Muscle of leg (tissue), 11 donors: ENCODE data around the gene FHIT. TPM values are rescaled to one million over a fixed set of nuclear protein-coding genes. Genes with fewer than 3 reads are reported as not detected.

Experiments
- DNase-seq: peaks from one replicate; pipeline ENCODE4 v3.0.0; 2013
- H3K27ac ChIP-seq: one replicate; pipeline ENCODE4 v1.5.1; 2013; ENCODE audit warnings: mild to moderate bottlenecking, low read length, control low read depth
- H3K27me3 ChIP-seq: one replicate; pipeline ENCODE4 v1.6.1; 2013; ENCODE audit warnings: low read length; ENCODE audit not compliant: control insufficient read depth, insufficient read depth
- H3K36me3 ChIP-seq: one replicate; pipeline ENCODE4 v1.6.1; 2013; ENCODE audit warnings: low read length; ENCODE audit not compliant: control insufficient read depth, insufficient read depth
- H3K4me1 ChIP-seq: one replicate; pipeline ENCODE4 v1.6.1; 2013; ENCODE audit warnings: low read length; ENCODE audit not compliant: control insufficient read depth, insufficient read depth
- H3K4me3 ChIP-seq: one replicate; pipeline ENCODE4 v1.5.1; 2013; ENCODE audit warnings: low read length, control low read depth
- H3K9me3 ChIP-seq: replicated peaks from 2 replicates; pipeline ENCODE4 v1.6.1; 2013; ENCODE audit warnings: low read depth, low read length; ENCODE audit not compliant: control insufficient read depth
- WGBS: methylation state at CpG from one replicate; pipeline ENCODE4 v1.1.5; 2013; ENCODE audit warnings: missing lambda C conversion rate; ENCODE audit not compliant: insufficient coverage; 5-methylcytosine and 5-hydroxymethylcytosine counted together
- polyA plus RNA-seq, 8 donors: library from polyadenylated mRNA; unstranded; fragments of 120-200 nt; gene quantifications; one replicate each; pipeline versions ENCODE4 v1.2.1 to v1.2.3, GENCODE V29; 2013; ENCODE audit warnings: inconsistent platforms in 1 of 8, low replicate concordance in 1 of 8; ENCODE audit not compliant: insufficient read length in 8 of 8, insufficient read depth in 1 of 8
- total RNA-seq: library from RNA; stranded (reverse); fragments of 120-200 nt; gene quantifications from one replicate; pipeline ENCODE4 v1.2.4, GENCODE V29; 2013

Gene FHIT
- total and polyA plus RNA-seq, 9 donors = 4.1 to 8.0 (median 5.3) TPM

DNA sequence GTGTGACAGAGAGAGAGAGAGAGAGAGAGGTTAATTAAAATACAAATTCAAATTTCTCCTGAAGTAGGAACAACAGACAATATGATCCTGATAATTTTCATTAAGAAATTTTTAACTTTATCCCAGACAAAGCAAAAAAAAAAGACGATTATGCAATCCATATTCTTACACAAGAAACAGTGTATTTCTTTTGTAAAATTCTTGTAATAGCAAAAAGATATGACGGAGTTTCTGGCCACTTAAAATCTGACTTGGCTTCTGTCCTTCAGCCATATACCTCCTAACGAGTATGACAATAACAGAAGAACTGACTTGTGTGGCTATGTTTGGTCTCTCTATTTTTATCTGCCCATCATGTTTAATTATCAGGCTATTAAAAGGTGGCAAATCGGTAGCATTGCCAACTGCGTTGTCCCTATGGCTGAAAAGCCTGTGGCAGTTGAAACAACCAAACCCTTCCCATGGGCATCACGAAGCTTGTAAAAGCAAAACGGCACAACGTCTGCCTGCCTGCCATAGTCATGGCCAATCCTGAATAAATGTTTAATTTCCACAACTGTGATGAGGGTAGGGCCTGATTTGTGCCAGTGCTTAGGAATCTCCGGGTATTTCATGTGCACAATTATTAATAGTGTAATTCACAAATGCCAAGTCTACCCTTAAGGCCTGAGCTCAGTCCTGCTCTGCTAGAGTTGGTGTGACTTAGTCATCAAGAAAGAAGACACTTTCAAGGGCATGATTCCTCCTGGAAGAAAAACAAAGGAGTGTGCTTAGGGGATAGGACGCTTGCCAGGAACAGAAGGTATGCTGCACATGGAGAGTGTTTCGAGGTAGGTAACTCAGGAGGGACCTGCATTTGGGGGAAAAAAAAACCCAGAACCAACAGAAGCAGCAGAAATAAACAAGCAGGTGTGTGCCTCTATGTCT is 1090.2 kb downstream of the FHIT start:
- no peak for DNase-seq
- Histone ChIP-seq H3K27ac (no peak overlapping the region), H3K36me3 (no peaks in the 10 kb centered on the region), H3K9me3 (no peaks in the 10 kb centered on the region), H3K4me1 (peaks cover 3% of the 10 kb centered on the region), H3K4me3 (no peak overlapping the region), H3K27me3 (no peaks in the 10 kb centered on the region)
- WGBS = no CpG with 5 or more reads among the region's 11 CpGs

DNA sequence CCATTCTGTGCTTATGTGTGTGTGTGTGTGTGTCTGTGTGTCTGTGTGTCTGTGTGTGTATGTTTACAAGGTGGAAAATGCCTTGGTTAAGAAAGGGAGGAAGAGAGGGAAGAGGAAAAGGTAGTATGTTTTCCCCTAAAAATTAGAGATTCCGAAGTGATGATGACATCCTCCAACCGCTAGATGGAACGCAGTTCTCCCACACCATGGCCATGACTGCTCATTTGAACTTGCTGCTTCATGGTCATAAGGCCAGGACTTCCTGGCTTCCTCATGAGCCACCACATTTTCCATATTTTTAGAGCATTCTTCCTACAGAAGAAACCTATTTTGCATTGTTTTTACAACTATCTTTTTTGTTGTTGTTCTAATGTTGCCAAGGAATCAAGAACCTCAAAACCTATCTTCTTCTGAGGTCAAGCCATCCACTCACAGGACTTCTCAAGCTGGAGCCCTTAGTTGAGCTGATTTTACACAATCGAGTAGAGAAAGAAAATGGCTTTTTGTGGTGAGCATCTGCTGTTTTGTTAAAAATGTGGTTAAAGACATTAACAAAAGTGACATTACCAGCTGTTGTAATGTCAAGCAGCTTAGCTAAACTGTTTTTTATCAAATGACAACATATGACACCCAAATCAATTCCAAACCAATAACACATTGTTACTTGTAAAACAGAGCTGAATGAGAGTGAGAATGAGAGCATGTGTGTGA is 1091.0 kb downstream of the FHIT start:
- no peaks in the 10 kb centered on the region for H3K36me3 ChIP-seq
- H3K4me1 ChIP-seq = peaks cover 3% of the 10 kb centered on the region
- no peaks in the 10 kb centered on the region for H3K27me3 ChIP-seq
- H3K4me3 ChIP-seq = no peak overlapping the region
- no peak for DNase-seq
- 87% methylated on average over 2 of the region's 4 CpGs for WGBS
- H3K9me3 ChIP-seq = no peaks in the 10 kb centered on the region
- no peak overlapping the region for H3K27ac ChIP-seq

DNA sequence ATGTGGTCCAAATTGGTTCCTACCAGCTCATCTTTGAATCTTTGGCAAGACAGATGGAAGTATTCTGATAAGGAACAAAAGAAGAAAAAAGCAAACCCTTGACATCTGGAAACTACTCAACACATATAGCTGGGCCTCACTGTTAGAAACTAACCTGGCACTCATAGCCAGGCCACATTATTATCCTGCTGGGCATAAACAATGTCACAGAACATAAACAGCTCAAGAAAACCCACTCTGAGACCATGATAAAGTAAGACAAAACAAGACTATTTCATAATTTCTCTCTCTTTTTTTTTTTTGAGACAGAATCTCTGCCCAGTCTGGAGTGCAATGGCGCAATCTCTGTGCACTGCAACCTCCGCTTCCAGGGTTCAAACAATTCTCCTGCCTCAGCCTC is 1093.2 kb downstream of the FHIT start:
- no peak overlapping the region for H3K4me3 ChIP-seq
- peaks cover 3% of the 10 kb centered on the region for H3K4me1 ChIP-seq
- DNase-seq = no peak
- no peaks in the 10 kb centered on the region for H3K9me3 ChIP-seq
- no peak overlapping the region for H3K27ac ChIP-seq
- no peaks in the 10 kb centered on the region for H3K27me3 ChIP-seq
- H3K36me3 ChIP-seq = no peaks in the 10 kb centered on the region
- 100% methylated on average over 1 of the region's 2 CpGs for WGBS

- no peak overlapping the region for H3K4me3 ChIP-seq
- no peak for DNase-seq
- H3K36me3 ChIP-seq = no peaks in the 10 kb centered on the region
- H3K27ac ChIP-seq = no peak overlapping the region
- H3K27me3 ChIP-seq = no peaks in the 10 kb centered on the region
- no peaks in the 10 kb centered on the region for H3K4me1 ChIP-seq
- no CpG with 5 or more reads among the region's 4 CpGs for WGBS
- H3K9me3 ChIP-seq = no peaks in the 10 kb centered on the region
Observed at GRCh38 chr3:60154011-60154410, 1097.2 kb downstream of the FHIT start.

GRCh38 chr3:60153221-60153999 is 1097.8 kb downstream of the FHIT start:
- H3K36me3 ChIP-seq = no peaks in the 10 kb centered on the region
- WGBS = no CpG with 5 or more reads among the region's 4 CpGs
- H3K9me3 ChIP-seq = no peaks in the 10 kb centered on the region
- no peaks in the 10 kb centered on the region for H3K4me1 ChIP-seq
- no peak overlapping the region for H3K4me3 ChIP-seq
- H3K27ac ChIP-seq = no peak overlapping the region
- H3K27me3 ChIP-seq = no peaks in the 10 kb centered on the region
- no peak for DNase-seq

- no peak for DNase-seq
- Histone ChIP-seq H3K27me3 (no peaks in the 10 kb centered on the region), H3K9me3 (no peaks in the 10 kb centered on the region), H3K4me1 (no peaks in the 10 kb centered on the region), H3K36me3 (no peaks in the 10 kb centered on the region), H3K4me3 (no peak overlapping the region), H3K27ac (no peak overlapping the region)
- no CpG with 5 or more reads among the region's 3 CpGs for WGBS
Observed at GRCh38 chr3:60149501-60149900, 1101.8 kb downstream of the FHIT start.

DNA sequence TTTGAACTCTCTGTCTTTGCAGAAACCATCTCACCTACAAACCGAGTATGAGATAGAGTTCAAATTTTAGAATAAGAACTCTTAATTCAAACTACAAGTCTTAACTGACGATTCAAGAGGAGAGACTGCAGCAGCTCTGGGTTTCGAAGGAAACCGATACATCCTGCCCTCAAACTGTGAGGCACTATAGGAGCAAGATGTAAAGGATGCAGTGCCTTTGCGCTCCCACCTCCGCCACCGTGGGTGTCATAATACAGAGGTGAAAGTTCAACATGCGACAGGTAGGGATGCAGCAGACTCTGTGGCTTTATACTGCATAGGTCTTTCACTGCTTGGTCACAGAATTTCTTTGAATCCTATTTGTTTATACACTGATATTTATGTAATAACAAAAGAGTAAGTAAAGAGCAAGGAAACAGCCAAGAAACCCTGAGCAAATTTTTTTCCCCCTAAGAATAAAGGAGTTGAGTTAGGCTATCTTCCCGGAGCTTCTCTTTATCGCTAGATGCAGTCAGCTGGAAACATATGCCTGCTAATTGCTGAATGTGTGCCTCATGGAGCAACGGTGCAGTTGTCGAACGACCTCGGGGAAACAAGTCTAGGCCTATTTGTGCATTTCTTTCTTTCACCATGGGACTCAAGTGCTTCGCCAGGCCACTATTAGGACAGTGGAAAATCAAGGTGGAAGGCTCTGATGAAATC is 1103.9 kb downstream of the FHIT start:
- DNase-seq = no peak
- Histone ChIP-seq H3K27ac (no peak overlapping the region), H3K36me3 (no peaks in the 10 kb centered on the region), H3K9me3 (no peaks in the 10 kb centered on the region), H3K27me3 (no peaks in the 10 kb centered on the region), H3K4me3 (no peak overlapping the region), H3K4me1 (no peaks in the 10 kb centered on the region)
- WGBS = no CpG with 5 or more reads among the region's 15 CpGs

DNA sequence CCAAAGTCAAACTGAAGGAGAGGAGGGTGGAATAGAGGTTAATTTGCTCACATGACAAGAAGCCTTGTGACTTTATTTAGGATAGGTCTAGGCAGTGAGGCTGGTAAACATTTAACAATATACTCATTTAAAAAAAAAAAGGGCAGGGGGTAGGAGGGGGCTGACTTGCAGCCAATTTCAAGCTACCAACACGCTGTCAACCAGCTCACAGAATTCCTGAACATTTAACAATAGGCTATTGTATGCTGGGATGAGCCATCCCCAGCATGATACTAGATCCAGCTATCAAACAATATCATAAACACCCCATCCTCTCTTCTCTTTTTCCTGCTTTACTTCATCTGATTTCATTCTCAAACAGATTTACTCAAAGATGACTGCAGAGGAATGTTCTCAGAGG is 1105.1 kb downstream of the FHIT start:
- no peak for DNase-seq
- Histone ChIP-seq H3K36me3 (no peaks in the 10 kb centered on the region), H3K4me1 (no peaks in the 10 kb centered on the region), H3K9me3 (no peaks in the 10 kb centered on the region), H3K27ac (no peak overlapping the region), H3K27me3 (no peaks in the 10 kb centered on the region), H3K4me3 (no peak overlapping the region)
- no CpG with 5 or more reads among the region's 1 CpG for WGBS

DNA sequence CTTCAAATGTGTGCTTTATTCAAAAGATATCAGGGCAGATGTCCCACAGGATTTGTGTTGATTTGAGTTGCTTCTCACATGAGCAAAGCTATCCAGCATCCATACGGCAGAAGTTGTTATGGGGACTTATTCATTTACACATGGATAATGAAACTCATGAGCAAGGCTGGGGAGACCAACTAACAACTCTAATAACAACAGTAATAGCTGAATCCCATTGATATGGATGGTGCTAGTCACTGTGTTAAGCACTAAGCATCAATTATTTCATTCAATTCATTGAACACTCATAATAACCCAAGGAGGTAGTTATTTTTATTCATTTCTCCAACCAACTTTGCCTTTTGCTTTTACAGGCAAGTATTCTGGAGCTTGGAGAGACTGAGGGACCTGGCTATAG is 1107.2 kb downstream of the FHIT start:
- Histone ChIP-seq H3K27ac (no peak overlapping the region), H3K9me3 (no peaks in the 10 kb centered on the region), H3K27me3 (no peaks in the 10 kb centered on the region), H3K4me1 (no peaks in the 10 kb centered on the region), H3K4me3 (no peak overlapping the region), H3K36me3 (no peaks in the 10 kb centered on the region)
- DNase-seq = no peak
- WGBS = no CpG with 5 or more reads among the region's 1 CpG
